Liver (tissue), 9 donors: Measurements from ENCODE around the gene ITGA4. TPM values are rescaled to one million over a fixed set of nuclear protein-coding genes. Genes with fewer than 3 reads are reported as not detected.

Experiments
- DNase-seq: peaks from one replicate; pipeline ENCODE4 v3.0.0-alpha.2; 2017; ENCODE audit warnings: low spot score
- H3K27ac ChIP-seq, 2 donors: one replicate each; pipeline ENCODE4 v1.7.0; 2013; ENCODE audit warnings: inconsistent platforms in 2 of 2, low read length in 2 of 2, control low read depth in 1 of 2, low read depth in 1 of 2, mild to moderate bottlenecking in 1 of 2
- H3K27me3 ChIP-seq, 4 donors: one replicate each; pipeline versions ENCODE4 v1.6.1 to v1.7.0; 2013; ENCODE audit warnings: low read length in 3 of 4, inconsistent platforms in 1 of 4, mild to moderate bottlenecking in 1 of 4, moderate library complexity in 1 of 4; ENCODE audit not compliant: control insufficient read depth in 4 of 4, insufficient read depth in 4 of 4
- H3K36me3 ChIP-seq, 4 donors: one replicate each; pipeline versions ENCODE4 v1.6.1 to v1.7.0; 2013; ENCODE audit warnings: low read length in 3 of 4, mild to moderate bottlenecking in 3 of 4, low read depth in 1 of 4, moderate library complexity in 1 of 4; ENCODE audit not compliant: control insufficient read depth in 4 of 4, insufficient read depth in 3 of 4
- H3K4me1 ChIP-seq, 4 donors: one replicate each; pipeline versions ENCODE4 v1.6.1 to v1.7.0; 2013; ENCODE audit warnings: low read length in 3 of 4, mild to moderate bottlenecking in 3 of 4, moderate library complexity in 1 of 4; ENCODE audit not compliant: control insufficient read depth in 4 of 4, insufficient read depth in 4 of 4
- H3K4me3 ChIP-seq, 3 donors: one replicate each; pipeline versions ENCODE4 v1.6.1 to v1.7.0; 2013; ENCODE audit warnings: low read length in 3 of 3, control low read depth in 1 of 3, low read depth in 1 of 3, mild to moderate bottlenecking in 1 of 3
- H3K9ac ChIP-seq, 2 donors: one replicate each; pipeline ENCODE4 v1.7.0; 2013; ENCODE audit warnings: low read length in 2 of 2, mild to moderate bottlenecking in 2 of 2, moderate library complexity in 2 of 2, control low read depth in 1 of 2, low read depth in 1 of 2
- H3K9me3 ChIP-seq, 4 donors: one replicate each; pipeline versions ENCODE4 v1.6.1 to v1.7.0; 2013; ENCODE audit warnings: low read length in 3 of 4; ENCODE audit not compliant: control insufficient read depth in 4 of 4
- CTCF ChIP-seq: fragments of 150-350 bp; IDR thresholded peaks from 2 replicates; pipeline ENCODE4 v1.5.1; 2017; ENCODE audit warnings: improper control_type of control experiment, low read depth, low read length; ENCODE audit not compliant: missing input control
- FOXA2 ChIP-seq: IDR thresholded peaks from 2 replicates; pipeline ENCODE4 v1.6.1; 2016; ENCODE audit warnings: antibody characterized with exemption
- GABPA ChIP-seq, 2 donors: IDR thresholded peaks in 1 of 2; conservative IDR thresholded peaks in 1 of 2; 2 replicates each; pipeline ENCODE4 v1.6.1; 2016; ENCODE audit warnings: antibody characterized with exemption in 2 of 2, mild to moderate bottlenecking in 1 of 2, moderate library complexity in 1 of 2
- NR2F2 ChIP-seq: IDR thresholded peaks from 2 replicates; pipeline ENCODE4 v1.6.1; 2016; ENCODE audit warnings: antibody characterized with exemption
- RAD21 ChIP-seq, 2 donors: IDR thresholded peaks; 2 replicates each; pipeline ENCODE4 v1.6.1; 2016; ENCODE audit warnings: antibody characterized with exemption in 2 of 2, mild to moderate bottlenecking in 2 of 2
- REST ChIP-seq: IDR thresholded peaks from 2 replicates; pipeline ENCODE4 v1.6.1; 2016; ENCODE audit warnings: antibody characterized with exemption, mild to moderate bottlenecking
- RXRA ChIP-seq, 2 donors: IDR thresholded peaks; 2 replicates each; pipeline ENCODE4 v1.6.1; 2017 to 2018; ENCODE audit warnings: antibody characterized with exemption in 2 of 2, mild to moderate bottlenecking in 1 of 2
- SP1 ChIP-seq: IDR thresholded peaks from 2 replicates; pipeline ENCODE4 v1.6.1; 2018; ENCODE audit warnings: antibody characterized with exemption, mild to moderate bottlenecking
- YY1 ChIP-seq: IDR thresholded peaks from 2 replicates; pipeline ENCODE4 v1.6.1; 2016; ENCODE audit warnings: antibody characterized with exemption, mild to moderate bottlenecking
- WGBS: extraction: QIAGEN DNeasy Blood & Tissue Kit; methylation state at CpG from one replicate; pipeline ENCODE4 v1.1.7; 2013; 5-methylcytosine and 5-hydroxymethylcytosine counted together
- polyA plus RNA-seq, 2 donors: library from polyadenylated mRNA; stranded (reverse) in 1 of 2; unstranded in 1 of 2; fragments of 200-250 nt in 1 of 2; fragments of >200 nt in 1 of 2; fragmentation: Nextera tagmentation in 1 of 2; extraction: Ambion mirVana in 1 of 2; gene quantifications; one replicate each; pipeline versions ENCODE4 v1.2.1 to v1.2.3, GENCODE V29; 2013 to 2015
- total RNA-seq, 2 donors: library from RNA; depleted of rRNA; stranded (reverse); fragments of >200 nt; gene quantifications; one replicate each; pipeline ENCODE4 v1.2.3, GENCODE V29; 2014
- donor health status: healthy.
- donor health status: healthy.
- donor health status: healthy.
- donor health status: healthy.
- donor health status: healthy.

Gene ITGA4
- total and polyA plus RNA-seq, 4 donors, result 1.6 to 142 (median 4.1) TPM

DNA sequence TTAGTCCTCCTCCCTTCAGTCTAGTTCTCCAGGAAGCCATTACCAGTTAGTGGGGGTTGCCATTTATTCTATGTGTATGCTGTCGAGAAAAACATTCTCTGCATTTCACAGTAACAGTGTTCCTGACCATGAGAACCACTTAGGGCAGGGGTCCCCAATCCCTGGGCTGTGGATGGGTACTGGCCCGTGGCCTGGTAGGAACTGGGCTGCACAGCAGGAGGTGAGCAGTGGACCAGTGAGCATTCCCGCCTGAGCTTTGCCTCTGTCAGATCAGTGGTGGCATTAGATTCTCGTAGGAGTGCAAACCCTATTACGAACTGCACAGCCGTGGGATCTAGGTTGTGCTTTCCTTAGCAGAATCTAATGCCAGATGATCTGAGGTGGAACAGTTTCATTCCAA is 15.8 kb downstream of the ITGA4 start:
- Histone ChIP-seq H3K4me3 (no peak overlapping the region), H3K4me1 (no peaks in the 10 kb centered on the region), H3K36me3 (no peaks in the 10 kb centered on the region), H3K9ac (no peak overlapping the region), H3K27ac (no peak overlapping the region), H3K27me3 (peaks cover 0 to 4% (median 0%) of the 10 kb centered on the region in 4 donors), H3K9me3 (no peaks in the 10 kb centered on the region)
- WGBS, result 80% methylated on average over 6 of the region's 6 CpGs
- no peak for DNase-seq
- TF ChIP-seq GABPA (IDR thresholded peaks at IDR 0.05 in 1 of 2, conservative IDR thresholded peaks at IDR 0.05 in 1 of 2) (no peak), REST (no peak), CTCF (no peak)

- DNase-seq, result no peak
- no peak overlapping the region for H3K9ac ChIP-seq
- 55% methylated on average over 3 of the region's 3 CpGs for WGBS
- no peak overlapping the region for H3K27ac ChIP-seq
- TF ChIP-seq YY1 (no peak), CTCF (no peak), SP1 (no peak), RAD21 (IDR thresholded peaks at IDR 0.05) (no peak), GABPA (IDR thresholded peaks at IDR 0.05 in 1 of 2, conservative IDR thresholded peaks at IDR 0.05 in 1 of 2) (no peak), FOXA2 (no peak), NR2F2 (no peak), RXRA (IDR thresholded peaks at IDR 0.05) (no peak)
- H3K27me3 ChIP-seq, result peaks cover 0 to 4% (median 0%) of the 10 kb centered on the region in 4 donors
- H3K9me3 ChIP-seq, result no peaks in the 10 kb centered on the region
- no peak overlapping the region for H3K4me3 ChIP-seq
- H3K36me3 ChIP-seq, result no peaks in the 10 kb centered on the region
- H3K4me1 ChIP-seq, result no peaks in the 10 kb centered on the region
Measured at GRCh38 chr2:181474222-181474881, 17.2 kb downstream of the ITGA4 start.
